Measurements from ENCODE around the gene SLC35F3.

DNA sequence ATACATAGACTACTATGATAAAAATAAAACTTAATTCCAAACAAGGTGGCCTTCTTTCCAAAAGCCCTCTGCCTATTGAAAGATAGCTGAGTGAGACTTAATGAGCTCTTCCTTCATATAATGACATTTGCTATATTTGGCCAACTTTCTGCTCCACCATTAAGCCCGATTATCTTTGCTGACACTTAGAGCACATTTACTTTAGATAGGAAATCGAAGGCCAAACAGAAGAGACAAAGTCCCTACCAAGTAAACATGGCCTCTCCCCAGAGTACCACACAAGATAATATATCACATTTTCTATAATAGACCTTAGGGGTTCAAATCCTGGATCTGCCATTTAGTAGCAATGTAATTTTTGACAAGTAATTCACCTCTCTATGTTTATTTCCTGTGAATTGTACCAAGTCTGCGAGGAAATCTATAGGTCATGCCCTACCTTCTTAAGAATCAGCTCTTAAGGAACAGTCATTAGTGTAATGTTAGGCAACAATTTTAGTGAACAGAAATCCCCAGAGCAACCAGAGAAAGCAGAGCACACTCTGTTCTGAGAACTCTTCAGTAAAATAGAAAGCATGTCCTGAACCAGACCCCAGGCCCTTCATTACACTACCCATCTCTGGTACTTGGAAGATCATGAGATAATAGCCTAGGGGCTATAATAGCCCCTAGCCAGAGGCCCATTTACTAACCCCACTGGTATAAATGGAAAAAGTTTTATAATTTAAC, 451.5 kb downstream of the SLC35F3 start:
- TF ChIP-seq CTCF (IDR thresholded peaks at IDR 0.05) (no peak), POLR2A (IDR thresholded peaks at IDR 0.05) (no peak)

Data from adrenal gland (tissue), 5 donors.